CD14-positive monocyte (primary cell): ENCODE data around the gene CFAP410. TPM values are rescaled to one million over a fixed set of nuclear protein-coding genes. Genes with fewer than 3 reads are reported as not detected.

ENCODE experiments used
- DNase-seq, 3 donors: peaks; one replicate each; pipeline ENCODE4 v3.0.0-alpha.2; 2011 to 2022
- H2AFZ ChIP-seq: 2 replicates; pipeline ENCODE4 v1.6.0; 2012; ENCODE audit warnings: mild to moderate bottlenecking, low read depth, low read length, inconsistent platforms; ENCODE audit not compliant: insufficient read depth, poor library complexity, severe bottlenecking
- H3K27ac ChIP-seq, 2 donors: 1 replicate in 1 of 2; 2 replicates in 1 of 2; pipeline ENCODE4 v1.5.1; 2012 to 2013; ENCODE audit warnings: low read length in 2 of 2, control low read depth in 1 of 2, inconsistent platforms in 1 of 2, low read depth in 1 of 2, mild to moderate bottlenecking in 1 of 2
- H3K27me3 ChIP-seq, 2 donors: one replicate each; pipeline versions ENCODE4 v1.6.0 to v1.6.1; 2011 to 2013; ENCODE audit warnings: low read length in 2 of 2; ENCODE audit not compliant: control insufficient read depth in 2 of 2, insufficient read depth in 2 of 2
- H3K36me3 ChIP-seq, 2 donors: replicated peaks in 1 of 2; 1 replicate in 1 of 2; 2 replicates in 1 of 2; pipeline versions ENCODE4 v1.5.1 to v1.6.1; 2012 to 2013; ENCODE audit warnings: low read length in 2 of 2, control low read depth in 1 of 2, inconsistent platforms in 1 of 2, mild to moderate bottlenecking in 1 of 2; ENCODE audit not compliant: insufficient read depth in 2 of 2, control insufficient read depth in 1 of 2
- H3K4me1 ChIP-seq, 2 donors: 1 replicate in 1 of 2; 2 replicates in 1 of 2; pipeline versions ENCODE4 v1.5.1 to v1.6.1; 2012 to 2013; ENCODE audit warnings: low read length in 2 of 2, control low read depth in 1 of 2, inconsistent platforms in 1 of 2, mild to moderate bottlenecking in 1 of 2, moderate library complexity in 1 of 2; ENCODE audit not compliant: insufficient read depth in 2 of 2, control insufficient read depth in 1 of 2
- H3K4me2 ChIP-seq: replicated peaks from 2 replicates; pipeline ENCODE3; 2012; ENCODE audit warnings: low read length, moderate library complexity, mild to moderate bottlenecking; ENCODE audit not compliant: poor library complexity, severe bottlenecking; ENCODE audit errors: extremely low read depth
- H3K4me3 ChIP-seq, 3 experiments: fragments of 200-600 bp in 1 of 3; sonication (generic) in 1 of 3; replicated peaks in 1 of 3; 1 replicate in 2 of 3; 2 replicates in 1 of 3; pipeline ENCODE4 v1.5.1; 2011 to 2013; ENCODE audit warnings: low read length in 3 of 3, mild to moderate bottlenecking in 3 of 3, control low read depth in 2 of 3, low read depth in 2 of 3, inconsistent platforms in 1 of 3, moderate library complexity in 1 of 3
- H3K79me2 ChIP-seq: 2 replicates; pipeline ENCODE4 v1.6.0; 2012; ENCODE audit warnings: mild to moderate bottlenecking, control low read depth, inconsistent platforms, low read length, moderate library complexity; ENCODE audit not compliant: insufficient read depth
- H3K9ac ChIP-seq: 2 replicates; pipeline ENCODE4 v1.6.0; 2017; ENCODE audit warnings: low read length, mild to moderate bottlenecking; ENCODE audit not compliant: insufficient read depth, poor library complexity, severe bottlenecking
- H3K9me3 ChIP-seq, 2 donors: replicated peaks in 1 of 2; 1 replicate in 1 of 2; 2 replicates in 1 of 2; pipeline versions ENCODE4 v1.5.1 to v1.6.1; 2012 to 2013; ENCODE audit warnings: low read length in 2 of 2, control low read depth in 1 of 2; ENCODE audit not compliant: control insufficient read depth in 1 of 2, insufficient read depth in 1 of 2
- H4K20me1 ChIP-seq: 2 replicates; pipeline ENCODE4 v1.6.0; 2012; ENCODE audit warnings: mild to moderate bottlenecking, low read length, control low read depth, moderate library complexity; ENCODE audit not compliant: insufficient read depth
- H3K27ac Mint-ChIP-seq, 7 donors: one replicate each; pipeline ENCODE4 v1.8.0; 2020; ENCODE audit warnings: mild to moderate bottlenecking in 7 of 7, mixed read lengths in 7 of 7, moderate library complexity in 6 of 7, inconsistent platforms in 2 of 7
- H3K27me3 Mint-ChIP-seq, 3 donors: one replicate each; pipeline ENCODE4 v1.8.0; 2021 to 2022; ENCODE audit warnings: low read depth in 3 of 3, mild to moderate bottlenecking in 3 of 3, mixed read lengths in 3 of 3, moderate library complexity in 3 of 3, inconsistent platforms in 1 of 3
- H3K36me3 Mint-ChIP-seq, 2 donors: one replicate each; pipeline ENCODE4 v1.8.0; 2020; ENCODE audit warnings: mixed read lengths in 2 of 2, inconsistent platforms in 1 of 2, mild to moderate bottlenecking in 1 of 2
- H3K4me1 Mint-ChIP-seq: one replicate; pipeline ENCODE4 v1.8.0; 2020; ENCODE audit warnings: mild to moderate bottlenecking, mixed read lengths
- H3K4me3 Mint-ChIP-seq, 2 donors: one replicate each; pipeline ENCODE4 v1.8.0; 2020; ENCODE audit warnings: mild to moderate bottlenecking in 2 of 2, mixed read lengths in 2 of 2, moderate library complexity in 1 of 2
- H3K9me3 Mint-ChIP-seq, 7 donors: one replicate each; pipeline ENCODE4 v1.8.0; 2020 to 2022; ENCODE audit warnings: mixed read lengths in 7 of 7, mild to moderate bottlenecking in 6 of 7, moderate library complexity in 6 of 7, inconsistent platforms in 2 of 7
- WGBS: methylation state at CpG from one replicate; pipeline ENCODE4 v1.1.5; 2013; ENCODE audit warnings: missing lambda C conversion rate; ENCODE audit not compliant: insufficient coverage; 5-methylcytosine and 5-hydroxymethylcytosine counted together
- intact Hi-C, 2 donors: fragments of 100-400 bp; cut with micrococcal nuclease; formaldehyde crosslinking; loops; one replicate each; pipeline versions ENCODE4 v1.15.0 to v1.15.1; 2023
- polyA plus RNA-seq, 3 donors: library from polyadenylated mRNA; depleted of rRNA in 1 of 3; unstranded in 2 of 3; stranded (reverse) in 1 of 3; fragments of 300-500 nt in 2 of 3; fragments of >200 nt in 1 of 3; fragmentation: Illumina TruSeq in 2 of 3; gene quantifications; 1 replicate in 2 of 3; 2 replicates in 1 of 3; pipeline ENCODE4 v1.2.3, GENCODE V29; 2012 to 2021
- TF ChIP-seq, protein P1 (sequence below): fragments of 200-600 bp; IDR thresholded peaks from one replicate; pipeline ENCODE4 v1.8.0; 2022; ENCODE audit warnings: antibody characterized with exemption, mild to moderate bottlenecking

CFAP410 gene
- polyA plus RNA-seq, 3 donors: 14.8 to 23.5 (median 17.3) TPM

DNA sequence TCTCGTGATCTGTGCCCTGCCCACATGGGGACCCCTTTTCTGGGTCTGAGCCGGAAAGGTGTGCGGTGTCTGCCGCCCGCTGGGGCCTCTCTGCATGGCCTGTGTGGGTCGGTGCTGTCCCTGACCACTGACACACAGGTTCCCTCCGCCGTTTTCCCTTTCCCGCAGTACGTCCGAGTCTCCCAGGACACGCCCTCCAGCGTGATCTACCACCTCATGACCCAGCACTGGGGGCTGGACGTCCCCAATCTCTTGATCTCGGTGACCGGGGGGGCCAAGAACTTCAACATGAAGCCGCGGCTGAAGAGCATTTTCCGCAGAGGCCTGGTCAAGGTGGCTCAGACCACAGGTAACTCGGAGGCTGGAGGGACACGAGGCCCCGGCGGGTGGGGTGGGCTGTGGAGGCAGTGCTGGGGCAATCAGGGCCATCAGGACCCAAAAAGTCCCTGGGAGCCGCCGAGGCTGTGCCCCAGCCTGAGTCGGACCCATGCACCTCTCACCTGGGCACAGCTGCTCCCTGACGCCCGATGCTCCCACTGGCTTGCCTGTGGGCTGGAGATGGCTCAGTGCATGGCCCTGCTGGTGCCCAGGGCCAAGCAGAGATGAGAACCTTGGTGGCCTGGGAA, 27.5 kb upstream of the CFAP410 start:
- H3K9ac ChIP-seq: no peak overlapping the region
- DNase-seq: no peak

DNA sequence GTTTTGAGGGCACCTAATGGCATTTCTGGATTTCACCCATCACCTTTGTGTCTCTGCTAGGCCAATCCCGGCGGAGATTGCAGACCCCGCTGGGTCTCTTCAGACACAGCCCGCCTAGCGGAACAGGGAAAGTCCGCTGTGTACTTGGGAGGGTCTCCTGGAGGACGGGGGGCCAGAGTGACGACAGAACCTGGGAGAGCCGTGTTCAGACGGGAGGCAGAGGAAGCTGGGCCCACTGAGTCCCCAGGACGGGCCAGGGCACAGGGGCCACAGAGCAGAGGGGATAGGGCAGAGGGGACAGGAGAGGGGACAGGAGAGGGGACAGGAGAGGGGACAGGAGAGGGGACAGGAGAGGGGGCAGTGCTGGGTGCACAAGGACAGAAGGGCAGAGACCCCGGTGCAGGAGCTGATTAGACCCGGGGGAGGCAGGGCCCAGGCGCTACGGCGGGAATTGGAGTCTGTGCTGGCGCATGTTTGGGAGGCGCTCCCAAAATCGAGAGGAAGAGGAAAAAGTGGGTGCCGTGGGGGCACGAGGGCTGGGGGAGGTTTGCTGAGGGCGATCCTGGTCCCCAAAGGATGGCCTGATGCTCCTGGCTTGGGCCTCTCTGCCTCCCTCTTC, 26.9 kb upstream of the CFAP410 start:
- H3K36me3 Mint-ChIP-seq: peaks cover 61 to 77% of the 10 kb centered on the region in 2 donors
- H3K4me2 ChIP-seq: no peak overlapping the region
- H3K4me3 Mint-ChIP-seq: no peak overlapping the region
- H3K4me3 ChIP-seq: no peak overlapping the region
- peaks cover 52% of the 10 kb centered on the region for H4K20me1 ChIP-seq
- no peaks in the 10 kb centered on the region for H3K27me3 ChIP-seq
- H3K4me1 ChIP-seq: peaks cover 11 to 16% of the 10 kb centered on the region in 2 donors
- peak overlapping the region in 1 of 7 donors; percentile 41 for H3K27ac Mint-ChIP-seq
- H3K27me3 Mint-ChIP-seq: peaks cover 0 to 15% (median 4%) of the 10 kb centered on the region in 3 donors
- no peaks in the 10 kb centered on the region for H3K9me3 ChIP-seq
- peaks cover 35% of the 10 kb centered on the region for H3K4me1 Mint-ChIP-seq
- H2AFZ ChIP-seq: no peak overlapping the region
- H3K36me3 ChIP-seq: peaks cover 56 to 60% of the 10 kb centered on the region in 2 donors
- intact Hi-C loops: no loop called here
- 96% methylated on average over 22 of the region's 22 CpGs for WGBS
- H3K79me2 ChIP-seq: peaks cover 29% of the 10 kb centered on the region
- DNase-seq: no peak
- H3K27ac ChIP-seq: no peak overlapping the region
- H3K9ac ChIP-seq: no peak overlapping the region
- peaks cover 0 to 5% (median 1%) of the 10 kb centered on the region in 7 donors for H3K9me3 Mint-ChIP-seq
- TF ChIP-seq, protein P1, sequence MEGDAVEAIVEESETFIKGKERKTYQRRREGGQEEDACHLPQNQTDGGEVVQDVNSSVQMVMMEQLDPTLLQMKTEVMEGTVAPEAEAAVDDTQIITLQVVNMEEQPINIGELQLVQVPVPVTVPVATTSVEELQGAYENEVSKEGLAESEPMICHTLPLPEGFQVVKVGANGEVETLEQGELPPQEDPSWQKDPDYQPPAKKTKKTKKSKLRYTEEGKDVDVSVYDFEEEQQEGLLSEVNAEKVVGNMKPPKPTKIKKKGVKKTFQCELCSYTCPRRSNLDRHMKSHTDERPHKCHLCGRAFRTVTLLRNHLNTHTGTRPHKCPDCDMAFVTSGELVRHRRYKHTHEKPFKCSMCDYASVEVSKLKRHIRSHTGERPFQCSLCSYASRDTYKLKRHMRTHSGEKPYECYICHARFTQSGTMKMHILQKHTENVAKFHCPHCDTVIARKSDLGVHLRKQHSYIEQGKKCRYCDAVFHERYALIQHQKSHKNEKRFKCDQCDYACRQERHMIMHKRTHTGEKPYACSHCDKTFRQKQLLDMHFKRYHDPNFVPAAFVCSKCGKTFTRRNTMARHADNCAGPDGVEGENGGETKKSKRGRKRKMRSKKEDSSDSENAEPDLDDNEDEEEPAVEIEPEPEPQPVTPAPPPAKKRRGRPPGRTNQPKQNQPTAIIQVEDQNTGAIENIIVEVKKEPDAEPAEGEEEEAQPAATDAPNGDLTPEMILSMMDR: no peak

More for the DNA sequence above, 27.5 kb upstream of the CFAP410 start:
- 97% methylated on average over 28 of the region's 28 CpGs for WGBS
- Histone ChIP-seq H2AFZ (no peak overlapping the region), H3K4me3 (no peak overlapping the region), H3K4me1 (peaks cover 8 to 11% of the 10 kb centered on the region in 2 donors), H3K27me3 (no peaks in the 10 kb centered on the region), H3K27ac (no peak overlapping the region), H4K20me1 (peaks cover 52% of the 10 kb centered on the region), H3K36me3 (peaks cover 60 to 66% of the 10 kb centered on the region in 2 donors), H3K79me2 (peaks cover 24% of the 10 kb centered on the region), H3K9me3 (no peaks in the 10 kb centered on the region), H3K4me2 (no peak overlapping the region)
- intact Hi-C loops: no loop called here
- Mint-ChIP-seq H3K4me3 (no peak overlapping the region), H3K36me3 (peaks cover 64 to 81% of the 10 kb centered on the region in 2 donors), H3K27ac (peak overlapping the region in 2 of 7 donors; percentile 41 to 42), H3K9me3 (peaks cover 0 to 5% (median 1%) of the 10 kb centered on the region in 7 donors), H3K27me3 (peaks cover 0 to 15% (median 4%) of the 10 kb centered on the region in 3 donors), H3K4me1 (peaks cover 29% of the 10 kb centered on the region)
- TF ChIP-seq, protein P1: no peak
